Karpas-422 (cell line): ENCODE measurements around the gene LCORL. TPM values are rescaled to one million over a fixed set of nuclear protein-coding genes. Genes with fewer than 3 reads are reported as not detected.
"Not testable (repeated sequence)": the region's sequence is repeated elsewhere in the genome, so short reads cannot be mapped to it uniquely, and the experiment has no call there.

Source experiments
- DNase-seq: peaks from one replicate; pipeline ENCODE4 v3.0.0-alpha.2; 2015
- H2AFZ ChIP-seq: fragments of 200-600 bp; sonication (generic); 2 replicates; pipeline ENCODE4 v1.6.1; 2014; ENCODE audit warnings: antibody characterized with exemption, low read length, mixed read lengths
- H3K27ac ChIP-seq: fragments of 200-600 bp; sonication (generic); 2 replicates; pipeline ENCODE4 v1.5.1; 2014; ENCODE audit warnings: mild to moderate bottlenecking, low read length, moderate library complexity
- H3K27me3 ChIP-seq: fragments of 200-600 bp; sonication (generic); 2 replicates; pipeline ENCODE4 v1.6.1; 2014; ENCODE audit warnings: low read length, mixed read lengths
- H3K36me3 ChIP-seq: fragments of 200-600 bp; sonication (generic); 2 replicates; pipeline ENCODE4 v1.6.1; 2014; ENCODE audit warnings: low read length, mixed read lengths; ENCODE audit not compliant: insufficient read depth
- H3K4me1 ChIP-seq: fragments of 200-600 bp; sonication (generic); 2 replicates; pipeline ENCODE4 v1.6.1; 2014; ENCODE audit warnings: mild to moderate bottlenecking, low read length, mixed read lengths
- H3K4me2 ChIP-seq: fragments of 200-600 bp; sonication (generic); 2 replicates; pipeline ENCODE4 v1.6.1; 2014; ENCODE audit warnings: low read length, low read depth, mild to moderate bottlenecking; ENCODE audit not compliant: poor library complexity, severe bottlenecking
- H3K4me3 ChIP-seq: fragments of 200-600 bp; sonication (generic); 2 replicates; pipeline ENCODE4 v1.5.1; 2014; ENCODE audit warnings: mild to moderate bottlenecking, antibody characterized with exemption, low read length, mixed read lengths
- H3K79me2 ChIP-seq: fragments of 200-600 bp; sonication (generic); 2 replicates; pipeline ENCODE4 v1.6.1; 2014; ENCODE audit warnings: mild to moderate bottlenecking, low read length, mixed read lengths
- H3K9ac ChIP-seq: fragments of 200-600 bp; sonication (generic); 2 replicates; pipeline ENCODE4 v1.6.0; 2014; ENCODE audit warnings: low read length
- H3K9me2 ChIP-seq: fragments of 200-600 bp; sonication (generic), shearing (Covaris generic); replicated peaks from 2 replicates; pipeline ENCODE4 v1.6.0; 2014; ENCODE audit warnings: mild to moderate bottlenecking, low read length, moderate library complexity; ENCODE audit not compliant: insufficient read depth
- H3K9me3 ChIP-seq: fragments of 300-700, 200-600 bp; sonication (generic); 2 replicates; pipeline ENCODE4 v1.6.1; 2014; ENCODE audit warnings: low read length, mixed read lengths
- H4K20me1 ChIP-seq: fragments of 200-600 bp; sonication (generic); 2 replicates; pipeline ENCODE4 v1.6.1; 2014; ENCODE audit warnings: mild to moderate bottlenecking, antibody characterized with exemption, low read length, low read depth; ENCODE audit not compliant: insufficient read depth
- total RNA-seq: library from RNA; depleted of rRNA; stranded (reverse); fragments of >200 nt; shearing (Covaris generic); gene quantifications from 2 replicates; pipeline ENCODE4 v1.2.3, GENCODE V29; 2014; ENCODE audit warnings: low replicate concordance

The LCORL gene
- total RNA-seq, 1 experiment from 2014 or later: 50.1 TPM

GRCh38 chr4:17866810-17867209, 154.7 kb downstream of the LCORL start:
- no peak overlapping the region for H3K4me3 ChIP-seq
- no peaks in the 10 kb centered on the region for H4K20me1 ChIP-seq
- H3K9me2 ChIP-seq: no peaks in the 10 kb centered on the region
- peaks cover 10% of the 10 kb centered on the region; the same call in 1 of the 2 replicates for H3K79me2 ChIP-seq
- H2AFZ ChIP-seq: no peak overlapping the region
- H3K4me1 ChIP-seq: no peaks in the 10 kb centered on the region
- peaks cover 5% of the 10 kb centered on the region; the same call in 1 of the 2 replicates for H3K9me3 ChIP-seq
- peaks cover 18% of the 10 kb centered on the region for H3K36me3 ChIP-seq
- H3K9ac ChIP-seq: no peak overlapping the region
- H3K4me2 ChIP-seq: no peak overlapping the region
- no peak overlapping the region for H3K27ac ChIP-seq
- no peaks in the 10 kb centered on the region for H3K27me3 ChIP-seq
- no peak for DNase-seq

DNA sequence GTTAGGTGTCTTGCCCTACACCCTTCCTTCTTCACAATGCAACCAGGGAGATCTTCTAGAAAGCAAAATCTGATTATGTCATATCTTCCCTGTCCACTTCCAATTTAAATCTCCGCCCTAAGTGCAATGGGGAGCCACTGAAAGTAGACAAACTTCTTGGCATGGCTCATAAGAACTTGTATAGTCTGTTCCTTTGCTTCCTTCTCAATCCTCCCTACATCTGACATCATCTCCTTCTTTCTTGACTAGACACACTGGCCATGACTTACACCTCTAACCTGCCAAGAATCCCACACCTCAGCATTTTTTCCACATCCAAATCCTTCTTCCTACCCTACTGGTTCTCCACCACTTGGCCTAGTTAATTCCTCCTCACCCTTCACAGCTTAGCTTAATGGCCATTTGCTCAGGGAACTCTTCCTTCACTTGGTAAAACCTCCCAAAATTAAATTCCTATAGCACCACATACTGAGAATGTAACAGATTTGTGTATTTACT, 155.6 kb downstream of the LCORL start:
- Histone ChIP-seq H3K79me2 (peaks cover 10% of the 10 kb centered on the region; the same call in 1 of the 2 replicates), H3K9me2 (no peaks in the 10 kb centered on the region), H3K27me3 (no peaks in the 10 kb centered on the region), H3K4me2 (no peak overlapping the region), H4K20me1 (no peaks in the 10 kb centered on the region), H3K4me3 (no peak overlapping the region), H3K36me3 (peaks cover 18% of the 10 kb centered on the region), H3K27ac (no peak overlapping the region), H2AFZ (no peak overlapping the region), H3K9ac (no peak overlapping the region), H3K9me3 (peaks cover 5% of the 10 kb centered on the region; the same call in 1 of the 2 replicates), H3K4me1 (no peaks in the 10 kb centered on the region)
- no peak for DNase-seq

GRCh38 chr4:17861906-17862305, 159.6 kb downstream of the LCORL start:
- not testable (repeated sequence) for H3K79me2 ChIP-seq, H3K9ac ChIP-seq, DNase-seq, H3K4me2 ChIP-seq, H2AFZ ChIP-seq, H3K4me1 ChIP-seq, H3K4me3 ChIP-seq, H4K20me1 ChIP-seq, H3K27ac ChIP-seq, H3K27me3 ChIP-seq, H3K9me3 ChIP-seq, H3K9me2 ChIP-seq
- peaks cover 18% of the 10 kb centered on the region for H3K36me3 ChIP-seq

DNA sequence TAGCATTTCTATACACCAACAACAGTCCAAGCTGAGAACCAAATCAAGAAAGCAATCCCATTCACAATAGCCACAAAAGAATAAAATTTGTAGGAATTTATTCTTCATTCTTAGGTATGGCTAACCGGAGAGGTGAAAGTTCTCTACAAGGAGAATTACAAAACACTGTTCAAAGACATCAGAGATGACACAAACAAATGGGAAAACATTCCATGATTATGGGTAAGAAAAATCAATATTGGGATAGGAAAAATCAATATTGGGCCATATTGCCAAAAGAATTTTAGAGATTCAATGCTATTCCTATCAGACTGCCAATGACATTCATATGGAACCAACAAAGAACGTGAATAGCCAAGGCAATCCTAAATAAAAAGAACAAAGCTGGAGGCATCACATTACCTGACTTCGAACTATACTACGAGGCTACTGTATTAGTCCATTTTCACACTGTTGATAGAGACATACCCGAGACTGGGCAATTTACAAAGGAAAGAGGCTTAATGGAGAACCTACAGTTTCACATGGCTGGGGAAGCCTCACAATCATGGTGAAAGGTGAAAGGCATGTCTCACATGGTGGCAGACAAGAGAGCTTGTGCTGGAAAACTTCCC, 161.7 kb downstream of the LCORL start:
- Histone ChIP-seq H2AFZ (no peak overlapping the region), H4K20me1 (no peaks in the 10 kb centered on the region), H3K9ac (no peak overlapping the region), H3K9me2 (no peaks in the 10 kb centered on the region; the same call in 1 of the 2 replicates), H3K36me3 (peaks cover 15% of the 10 kb centered on the region), H3K4me1 (no peaks in the 10 kb centered on the region), H3K79me2 (0 out of 2 replicates have a peak, but pooled peaks cover 2% of the 10 kb centered on the region), H3K27ac (no peak overlapping the region), H3K9me3 (peaks cover 5% of the 10 kb centered on the region; the same call in 1 of the 2 replicates), H3K27me3 (no peaks in the 10 kb centered on the region), H3K4me3 (no peak overlapping the region), H3K4me2 (no peak overlapping the region)
- no peak for DNase-seq

DNA sequence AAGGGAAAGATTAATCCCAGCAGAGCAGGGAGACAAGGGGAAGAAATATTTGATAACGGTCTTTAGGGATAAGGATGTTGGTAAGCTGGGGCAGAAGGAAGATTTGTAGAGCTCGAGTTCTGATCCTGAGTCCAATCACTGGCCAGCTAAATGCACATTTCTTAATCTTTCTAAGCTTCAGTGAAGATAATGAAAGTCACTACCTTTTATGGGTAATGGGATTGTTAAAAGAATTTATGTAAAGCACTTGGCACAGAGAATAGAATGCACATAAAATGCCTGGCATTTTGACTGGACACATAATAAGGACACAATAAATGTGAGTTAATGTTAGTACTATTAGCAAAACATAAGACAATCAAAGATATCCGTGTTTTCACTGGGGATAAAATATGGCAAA, 167.5 kb downstream of the LCORL start:
- Histone ChIP-seq H3K9me3 (no peaks in the 10 kb centered on the region), H2AFZ (no peak overlapping the region)

GRCh38 chr4:17851959-17852358, 169.6 kb downstream of the LCORL start:
- H3K79me2 ChIP-seq: peaks cover 4% of the 10 kb centered on the region; the same call in 1 of the 2 replicates
- H3K4me1 ChIP-seq: no peaks in the 10 kb centered on the region
- no peaks in the 10 kb centered on the region; the same call in 1 of the 2 replicates for H3K36me3 ChIP-seq
- H3K9me3 ChIP-seq: no peaks in the 10 kb centered on the region
- no peaks in the 10 kb centered on the region; the same call in 1 of the 2 replicates for H3K9me2 ChIP-seq
- no peak for DNase-seq
- H4K20me1 ChIP-seq: no peaks in the 10 kb centered on the region
- H3K9ac ChIP-seq: no peak overlapping the region
- H3K4me3 ChIP-seq: no peak overlapping the region
- no peak overlapping the region for H3K4me2 ChIP-seq
- H3K27me3 ChIP-seq: no peaks in the 10 kb centered on the region
- no peak overlapping the region for H2AFZ ChIP-seq
- H3K27ac ChIP-seq: no peak overlapping the region

More for the DNA sequence above, 167.5 kb downstream of the LCORL start:
- H3K27me3 ChIP-seq: no peaks in the 10 kb centered on the region
- H3K4me2 ChIP-seq: no peak overlapping the region
- no peaks in the 10 kb centered on the region for H3K79me2 ChIP-seq
- no peaks in the 10 kb centered on the region for H3K36me3 ChIP-seq
- DNase-seq: no peak
- no peaks in the 10 kb centered on the region; the same call in 1 of the 2 replicates for H3K9me2 ChIP-seq
- no peaks in the 10 kb centered on the region for H3K4me1 ChIP-seq
- no peak overlapping the region for H3K9ac ChIP-seq
- H4K20me1 ChIP-seq: no peaks in the 10 kb centered on the region
- H3K27ac ChIP-seq: no peak overlapping the region
- no peak overlapping the region for H3K4me3 ChIP-seq

- not testable (repeated sequence) for H3K9me2 ChIP-seq
Measured at GRCh38 chr4:17850295-17850694, 171.3 kb downstream of the LCORL start.

DNA sequence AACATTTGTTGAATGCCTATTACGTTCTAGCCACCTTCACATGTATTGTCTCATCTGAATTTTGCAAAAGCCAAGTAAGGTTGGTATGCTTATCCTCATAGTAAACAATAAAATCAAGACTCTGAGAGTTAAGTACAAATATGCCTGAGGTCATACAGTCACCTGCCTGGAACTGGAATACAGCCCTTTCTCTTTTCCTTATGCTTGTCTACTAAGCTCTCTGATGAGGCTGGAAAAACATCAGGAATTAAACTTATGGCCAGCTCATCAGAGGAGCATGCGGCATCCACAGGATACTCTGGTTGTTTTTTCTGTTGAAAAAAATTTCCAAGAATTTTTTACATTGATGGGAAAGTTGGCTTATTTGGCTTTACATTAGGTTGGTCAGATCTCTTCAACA, 175.3 kb downstream of the LCORL start:
- H3K79me2 ChIP-seq: peaks cover 15% of the 10 kb centered on the region; the same call in 1 of the 2 replicates
- no peak overlapping the region for H3K4me2 ChIP-seq
- no peaks in the 10 kb centered on the region for H3K27me3 ChIP-seq
- H3K4me1 ChIP-seq: no peaks in the 10 kb centered on the region
- no peak overlapping the region for H3K27ac ChIP-seq
- H3K9ac ChIP-seq: no peak overlapping the region
- no peaks in the 10 kb centered on the region for H4K20me1 ChIP-seq
- no peaks in the 10 kb centered on the region for H3K9me3 ChIP-seq
- H3K4me3 ChIP-seq: no peak overlapping the region
- no peak for DNase-seq
- no peak overlapping the region for H2AFZ ChIP-seq
- H3K9me2 ChIP-seq: no peaks in the 10 kb centered on the region
- peaks cover 43% of the 10 kb centered on the region for H3K36me3 ChIP-seq

More at GRCh38 chr4:17850295-17850694, 171.3 kb downstream of the LCORL start:
- not testable (repeated sequence) for H2AFZ ChIP-seq, H3K27me3 ChIP-seq, H3K4me2 ChIP-seq, DNase-seq, H3K4me1 ChIP-seq, H3K79me2 ChIP-seq, H4K20me1 ChIP-seq, H3K4me3 ChIP-seq, H3K9ac ChIP-seq, H3K36me3 ChIP-seq, H3K9me3 ChIP-seq, H3K27ac ChIP-seq
